Small intestine (tissue), 7 donors: ENCODE data around the gene PARVA. TPM values are rescaled to one million over a fixed set of nuclear protein-coding genes. Genes with fewer than 3 reads are reported as not detected.

Source experiments
- DNase-seq, 2 donors: peaks; one replicate each; pipeline versions ENCODE4 v3.0.0 to v3.0.0-alpha.2; 2013
- FAIRE-seq: peaks from 2 replicates; lab custom pipeline; 2012; peaks lifted over from hg19 to GRCh38; lab: Jason Lieb, UNC
- H3K27ac ChIP-seq, 3 donors: one replicate each; pipeline ENCODE4 v1.5.1; 2013; ENCODE audit warnings: low read length in 2 of 3, mild to moderate bottlenecking in 2 of 3, control low read depth in 1 of 3, inconsistent platforms in 1 of 3, low read depth in 1 of 3, moderate library complexity in 1 of 3
- H3K27me3 ChIP-seq, 3 donors: one replicate each; pipeline ENCODE4 v1.6.1; 2013; ENCODE audit warnings: low read length in 3 of 3, inconsistent platforms in 1 of 3; ENCODE audit not compliant: control insufficient read depth in 3 of 3, insufficient read depth in 3 of 3
- H3K36me3 ChIP-seq, 3 donors: one replicate each; pipeline ENCODE4 v1.6.1; 2013; ENCODE audit warnings: low read length in 3 of 3, inconsistent platforms in 1 of 3, low read depth in 1 of 3, mild to moderate bottlenecking in 1 of 3, moderate library complexity in 1 of 3; ENCODE audit not compliant: control insufficient read depth in 3 of 3, insufficient read depth in 2 of 3
- H3K4me1 ChIP-seq, 3 donors: one replicate each; pipeline ENCODE4 v1.6.1; 2013; ENCODE audit warnings: low read length in 2 of 3, inconsistent platforms in 1 of 3, low read depth in 1 of 3, mild to moderate bottlenecking in 1 of 3, moderate library complexity in 1 of 3; ENCODE audit not compliant: control insufficient read depth in 3 of 3, insufficient read depth in 2 of 3
- H3K4me3 ChIP-seq, 3 donors: one replicate each; pipeline ENCODE4 v1.5.1; 2013; ENCODE audit warnings: low read length in 3 of 3, control low read depth in 1 of 3, inconsistent platforms in 1 of 3, low read depth in 1 of 3, mild to moderate bottlenecking in 1 of 3, moderate library complexity in 1 of 3
- H3K9me3 ChIP-seq, 2 donors: one replicate each; pipeline ENCODE4 v1.6.1; 2013; ENCODE audit warnings: low read depth in 1 of 2, low read length in 1 of 2; ENCODE audit not compliant: control insufficient read depth in 2 of 2, insufficient read depth in 1 of 2
- WGBS, 3 donors: extraction: QIAGEN DNeasy Blood & Tissue Kit; methylation state at CpG; one replicate each; pipeline ENCODE4 v1.1.7; 2013; 5-methylcytosine and 5-hydroxymethylcytosine counted together
- polyA plus RNA-seq, 4 donors: library from polyadenylated mRNA; stranded (reverse) in 3 of 4; unstranded in 1 of 4; fragments of 200-250 nt in 3 of 4; fragments of 120-200 nt in 1 of 4; gene quantifications; one replicate each; pipeline versions ENCODE4 v1.2.1 to v1.2.3, GENCODE V29; 2013
- donor health status: healthy with polysubstance abuse.
- donor health status: control.
- donor health status: control.
- donor health status: Bipolar disorder and iron deficiency.
- donor health status: healthy.

Gene PARVA
- polyA plus RNA-seq, 4 donors, result 6.5 to 22.1 (median 14.7) TPM

DNA sequence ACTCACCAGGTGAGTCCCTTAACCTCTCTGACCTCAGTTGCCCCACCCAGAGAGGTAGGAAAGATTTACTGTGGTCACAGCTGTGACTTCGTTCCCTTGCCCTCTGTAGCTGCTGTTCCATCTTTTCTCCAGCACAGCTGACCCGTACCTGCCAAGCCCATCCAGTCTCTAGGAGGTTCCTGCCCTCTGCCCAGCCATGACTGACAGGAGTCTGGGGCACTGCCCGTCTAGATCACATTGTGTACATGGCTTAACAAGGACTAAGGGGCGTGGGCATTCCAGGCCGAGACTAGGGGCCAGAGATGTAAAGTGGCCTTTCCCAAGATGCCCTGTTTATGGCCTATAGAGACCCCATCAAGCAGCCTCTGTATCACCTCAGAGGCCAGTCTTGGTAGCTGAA lies 132.0 kb downstream of the PARVA start:
- no peaks in the 10 kb centered on the region for H3K9me3 ChIP-seq
- no peak for DNase-seq

DNA sequence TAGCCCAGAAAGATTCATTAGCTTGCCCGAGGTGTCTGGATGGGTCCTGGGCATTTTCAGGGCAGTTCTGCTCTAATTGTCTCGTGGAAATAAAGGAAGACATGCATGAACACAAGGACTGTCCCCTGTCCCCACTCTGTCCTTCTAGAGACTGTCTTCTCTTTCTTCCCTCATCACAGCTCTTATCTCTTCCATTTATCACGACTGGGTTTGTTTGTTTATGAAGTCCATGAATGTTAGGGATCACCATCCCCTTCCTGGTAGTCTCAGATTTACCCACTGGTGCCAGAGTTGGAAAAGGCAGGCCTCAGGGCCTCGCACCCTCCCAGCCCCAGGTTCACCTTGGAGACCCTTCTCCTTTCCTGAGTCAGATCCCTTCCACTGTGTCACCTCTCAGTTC lies 134.8 kb downstream of the PARVA start:
- H3K9me3 ChIP-seq, result no peaks in the 10 kb centered on the region
- no peak for FAIRE-seq
- peaks cover 0 to 25% (median 0%) of the 10 kb centered on the region in 3 donors for H3K36me3 ChIP-seq
- WGBS, 3 donors, result 66 to 79% (median 69%) methylated on average over 4 of the region's 4 CpGs
- no peak overlapping the region for H3K27ac ChIP-seq
- H3K4me3 ChIP-seq, result no peak overlapping the region
- H3K4me1 ChIP-seq, result peaks cover 0 to 14% (median 0%) of the 10 kb centered on the region in 3 donors
- DNase-seq, result no peak
- no peaks in the 10 kb centered on the region for H3K27me3 ChIP-seq

More for the DNA sequence above, 132.0 kb downstream of the PARVA start:
- Histone ChIP-seq H3K27me3 (no peaks in the 10 kb centered on the region), H3K4me1 (peaks cover 0 to 9% (median 2%) of the 10 kb centered on the region in 3 donors), H3K4me3 (no peak overlapping the region), H3K27ac (no peak overlapping the region), H3K36me3 (peaks cover 0 to 27% (median 0%) of the 10 kb centered on the region in 3 donors)
- 71 to 82% (median 81%) methylated on average over 5 of the region's 5 CpGs for WGBS, 3 donors
- FAIRE-seq, result no peak

DNA sequence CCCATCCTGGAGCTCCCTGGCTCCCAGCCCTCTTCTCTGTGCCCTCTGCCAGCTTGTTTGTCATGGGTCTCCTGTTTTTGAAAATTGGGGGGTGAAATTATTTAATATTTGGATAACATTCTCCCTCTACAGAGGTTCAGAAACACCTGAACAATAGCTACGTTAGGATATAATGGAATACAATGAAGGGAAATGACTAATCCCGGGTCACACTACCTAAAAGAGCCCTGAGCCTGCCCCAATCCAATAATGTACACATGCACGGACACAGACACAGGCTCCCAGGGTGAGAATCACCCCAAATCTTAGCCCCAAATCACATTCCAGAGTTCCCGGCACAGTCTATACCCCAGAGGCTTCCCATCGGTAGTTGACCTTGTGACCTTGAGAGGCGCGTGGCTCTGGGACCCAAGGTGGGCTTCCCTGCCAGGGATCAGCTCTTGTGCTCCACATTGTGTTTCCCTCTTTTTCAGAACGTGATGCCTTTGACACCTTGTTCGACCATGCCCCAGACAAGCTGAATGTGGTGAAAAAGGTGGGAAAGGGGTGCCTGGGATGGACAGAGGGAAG lies 135.5 kb downstream of the PARVA start:
- H3K27me3 ChIP-seq, result no peaks in the 10 kb centered on the region
- peaks cover 0 to 14% (median 0%) of the 10 kb centered on the region in 3 donors for H3K4me1 ChIP-seq
- no peaks in the 10 kb centered on the region for H3K9me3 ChIP-seq
- no peak for FAIRE-seq
- 74 to 84% (median 77%) methylated on average over 9 of the region's 9 CpGs for WGBS, 3 donors
- H3K4me3 ChIP-seq, result no peak overlapping the region
- H3K36me3 ChIP-seq, result peaks cover 0 to 29% (median 0%) of the 10 kb centered on the region in 3 donors
- no peak overlapping the region for H3K27ac ChIP-seq
- no peak for DNase-seq

DNA sequence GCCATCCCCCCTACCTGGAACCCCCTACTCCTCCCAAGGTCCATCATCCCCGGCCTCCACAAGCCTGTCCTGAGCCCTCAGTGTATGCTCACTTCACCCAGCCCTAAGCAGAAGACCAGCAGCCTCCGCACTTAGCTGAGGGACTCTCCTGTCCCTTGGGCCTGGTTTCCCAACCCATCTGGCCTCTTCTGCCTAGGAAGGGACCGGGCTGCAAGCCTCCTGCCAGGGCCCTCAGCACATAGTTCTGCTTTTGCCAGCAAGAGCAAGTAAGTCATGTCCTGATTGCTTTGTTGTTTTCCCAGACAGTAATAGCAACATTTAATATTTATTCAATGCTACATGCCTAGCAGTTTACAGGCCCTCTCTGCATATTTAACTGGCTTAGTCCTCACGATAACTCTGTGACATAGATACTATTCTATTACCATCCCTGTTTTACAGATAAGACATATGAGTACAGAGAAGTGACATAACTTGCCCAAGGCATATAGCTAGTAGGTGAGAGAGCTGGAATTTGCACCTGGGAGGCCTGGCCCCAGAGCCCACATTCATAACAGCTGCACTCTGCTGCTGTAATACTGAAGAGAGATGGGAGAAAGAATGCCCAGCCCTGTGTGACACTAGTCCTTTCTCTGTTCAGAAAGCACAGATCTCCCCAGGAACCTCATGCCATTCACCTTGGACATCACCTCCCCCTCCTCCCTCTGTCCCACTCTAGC lies 139.2 kb downstream of the PARVA start:
- peak in 1 of 2 donors; percentile 64 for DNase-seq
- H3K36me3 ChIP-seq, result peaks cover 0 to 38% (median 0%) of the 10 kb centered on the region in 3 donors
- 83 to 86% (median 83%) methylated on average over 4 of the region's 4 CpGs for WGBS, 3 donors
- H3K4me3 ChIP-seq, result no peak overlapping the region
- no peaks in the 10 kb centered on the region for H3K27me3 ChIP-seq
- H3K9me3 ChIP-seq, result no peaks in the 10 kb centered on the region
- no peak for FAIRE-seq
- H3K27ac ChIP-seq, result no peak overlapping the region
- peaks cover 0 to 11% (median 0%) of the 10 kb centered on the region in 3 donors for H3K4me1 ChIP-seq

DNA sequence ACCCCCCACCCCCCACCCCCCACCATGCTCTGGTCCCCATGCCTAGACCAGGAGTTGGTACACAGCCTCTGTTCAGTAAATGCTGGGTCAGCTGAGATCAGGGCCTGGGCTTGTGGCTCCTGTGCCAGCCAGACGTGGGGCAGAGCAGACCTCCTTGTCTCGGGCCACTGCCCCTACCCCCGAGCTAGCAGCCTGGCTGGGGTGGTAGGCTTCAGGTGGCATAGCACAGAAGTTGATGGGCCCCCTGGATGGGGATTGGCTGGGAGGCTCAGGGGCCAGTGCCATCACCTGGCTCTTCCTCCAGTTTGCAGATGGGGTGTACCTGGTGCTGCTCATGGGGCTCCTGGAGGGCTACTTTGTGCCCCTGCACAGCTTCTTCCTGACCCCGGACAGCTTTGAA lies 139.9 kb downstream of the PARVA start:
- DNase-seq, result no peak
- Histone ChIP-seq H3K4me1 (peaks cover 0 to 11% (median 0%) of the 10 kb centered on the region in 3 donors), H3K36me3 (peaks cover 0 to 37% (median 0%) of the 10 kb centered on the region in 3 donors), H3K27ac (no peak overlapping the region), H3K9me3 (no peaks in the 10 kb centered on the region), H3K27me3 (no peaks in the 10 kb centered on the region), H3K4me3 (no peak overlapping the region)
- no peak for FAIRE-seq
- 77 to 92% (median 91%) methylated on average over 4 of the region's 4 CpGs for WGBS, 3 donors

DNA sequence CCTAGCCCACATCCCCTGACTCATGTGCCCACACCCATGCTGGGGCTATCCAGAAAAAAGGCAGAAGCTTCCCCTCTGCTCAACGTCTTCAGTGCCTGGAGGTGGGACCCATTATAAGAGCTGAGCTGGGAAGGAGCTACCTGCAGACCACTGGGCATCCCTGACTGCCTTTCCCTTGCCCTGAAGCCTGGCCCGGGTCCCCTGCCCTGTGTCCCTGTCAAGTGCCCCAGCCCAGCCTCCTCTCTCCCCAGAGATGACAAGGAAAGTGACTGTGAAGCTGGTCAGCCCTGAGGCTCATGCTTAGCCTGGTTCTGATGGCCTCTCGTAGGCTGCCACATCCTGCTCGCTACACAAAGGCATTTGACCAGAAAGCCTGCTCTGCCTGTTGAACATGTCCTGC lies 140.4 kb downstream of the PARVA start:
- no peaks in the 10 kb centered on the region for H3K9me3 ChIP-seq
- H3K4me3 ChIP-seq, result no peak overlapping the region
- peaks cover 0 to 36% (median 0%) of the 10 kb centered on the region in 3 donors for H3K36me3 ChIP-seq
- H3K4me1 ChIP-seq, result peaks cover 0 to 11% (median 0%) of the 10 kb centered on the region in 3 donors
- DNase-seq (no peak), FAIRE-seq (no peak)
- no peak overlapping the region for H3K27ac ChIP-seq
- no peaks in the 10 kb centered on the region for H3K27me3 ChIP-seq
- WGBS, 3 donors, result 77 to 92% (median 82%) methylated on average over 4 of the region's 4 CpGs

DNA sequence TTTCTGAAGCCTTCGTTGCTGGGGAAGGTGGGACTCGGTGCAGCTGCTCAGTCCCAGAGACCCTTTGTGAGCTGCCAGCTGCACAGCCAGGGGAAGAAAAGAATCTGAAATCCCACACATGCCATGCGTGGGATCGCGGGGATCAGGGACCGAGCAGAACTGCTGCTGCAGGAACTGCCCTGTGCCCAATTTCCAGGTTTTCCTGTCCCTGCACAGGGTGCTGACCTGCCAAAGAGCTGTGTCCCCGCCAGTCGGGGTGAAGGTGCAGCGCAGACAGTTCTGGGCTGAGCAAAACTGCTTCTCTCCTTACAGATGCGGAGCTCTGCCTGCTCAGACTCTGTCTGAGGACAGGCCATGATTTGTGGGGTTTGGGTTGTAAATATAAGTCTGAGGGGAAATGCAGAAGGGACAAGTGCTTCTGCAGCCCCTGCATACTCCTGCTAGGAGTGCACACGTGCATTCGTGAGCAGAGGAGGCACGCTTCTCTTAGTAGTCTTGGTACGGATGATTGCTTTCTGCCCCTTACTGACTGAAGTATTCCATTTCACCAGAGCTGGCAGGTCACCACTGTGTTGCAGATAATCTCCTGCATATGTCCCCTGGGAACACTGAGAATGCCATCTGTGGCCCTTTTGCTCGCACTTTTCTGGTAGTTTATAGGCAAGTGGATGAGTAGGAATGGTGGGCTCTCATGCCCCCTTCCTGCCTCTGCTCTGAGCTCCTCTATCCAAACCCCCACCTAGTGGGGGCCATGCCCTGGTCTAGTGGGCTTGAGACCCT lies 141.4 kb downstream of the PARVA start:
- H3K36me3 ChIP-seq, result peaks cover 0 to 30% (median 0%) of the 10 kb centered on the region in 3 donors

DNA sequence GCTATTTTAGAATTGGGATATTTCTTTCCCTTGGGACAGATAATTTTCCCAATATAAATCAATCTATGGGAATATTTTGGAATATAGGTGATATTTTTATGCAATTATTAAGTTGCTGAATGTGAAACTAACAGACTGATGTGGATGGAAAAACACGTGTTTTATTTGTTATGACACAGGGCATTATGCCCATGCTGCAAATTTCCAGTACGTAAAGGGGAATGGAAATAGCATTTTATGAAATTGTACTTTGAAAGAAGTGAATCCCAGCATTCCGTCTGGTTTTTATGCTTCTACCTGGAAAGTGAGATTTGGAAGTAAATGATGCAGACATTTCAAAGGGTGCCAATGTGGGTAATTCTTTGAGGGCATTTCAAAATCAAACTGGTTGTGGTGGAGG lies 142.7 kb downstream of the PARVA start:
- WGBS, 3 donors, result 81 to 93% (median 85%) methylated on average over 3 of the region's 3 CpGs
- Histone ChIP-seq H3K9me3 (no peaks in the 10 kb centered on the region), H3K27me3 (no peaks in the 10 kb centered on the region), H3K36me3 (peaks cover 0 to 36% (median 0%) of the 10 kb centered on the region in 3 donors), H3K27ac (no peak overlapping the region), H3K4me3 (no peak overlapping the region), H3K4me1 (peaks cover 0 to 11% (median 0%) of the 10 kb centered on the region in 3 donors)
- DNase-seq (no peak), FAIRE-seq (no peak)

More for the DNA sequence above, 141.4 kb downstream of the PARVA start:
- H3K9me3 ChIP-seq, result no peaks in the 10 kb centered on the region
- DNase-seq (no peak), FAIRE-seq (no peak)
- H3K27ac ChIP-seq, result no peak overlapping the region
- peaks cover 0 to 11% (median 0%) of the 10 kb centered on the region in 3 donors for H3K4me1 ChIP-seq
- no peaks in the 10 kb centered on the region for H3K27me3 ChIP-seq
- H3K4me3 ChIP-seq, result no peak overlapping the region
- WGBS, 3 donors, result 91 to 95% (median 93%) methylated on average over 15 of the region's 15 CpGs
